HEK293 (cell line): ENCODE results near the gene POMC.

Experiments
- CTCF ChIA-PET: fragments of 350-600 bp; formaldehyde crosslinking; extraction: SDS; loops from one replicate; lab custom pipeline; 2021; ENCODE audit warnings: antibody characterized with exemption; lab: Yijun Ruan, JAX
- POLR2A ChIA-PET: fragments of 300-600 bp; formaldehyde crosslinking; extraction: SDS; loops from one replicate; lab custom pipeline; 2020; ENCODE audit warnings: antibody characterized with exemption, inconsistent platforms; lab: Yijun Ruan, JAX
- H3K27ac ChIP-seq: fragments of 200-500 bp; sonication (Bioruptor generic); 2 replicates; pipeline ENCODE4 v1.5.1; 2014; ENCODE audit warnings: low read depth, low read length, control low read depth, inconsistent platforms; ENCODE audit errors: extremely low read depth
- H3K36me3 ChIP-seq, 2 experiments: fragments of 200-500 bp in 1 of 2; sonication (Bioruptor generic) in 1 of 2; 1 replicate in 1 of 2; 2 replicates in 1 of 2; pipeline ENCODE4 v1.5.1; 2014 to 2017; ENCODE audit warnings: inconsistent platforms in 2 of 2, low read length in 2 of 2; ENCODE audit not compliant: control insufficient read depth in 2 of 2, insufficient read depth in 1 of 2
- H3K4me1 ChIP-seq: fragments of 200-500 bp; sonication (Bioruptor generic); 2 replicates; pipeline ENCODE4 v1.5.1; 2014; ENCODE audit warnings: mild to moderate bottlenecking, low read length, inconsistent platforms; ENCODE audit not compliant: control insufficient read depth, insufficient read depth
- H3K4me3 ChIP-seq: 2 replicates; pipeline ENCODE4 v1.5.1; 2011; ENCODE audit warnings: low read depth, mild to moderate bottlenecking, control low read depth, low read length, moderate library complexity
- H3K9me3 ChIP-seq: fragments of 200-500 bp; sonication (Bioruptor generic); 2 replicates; pipeline ENCODE4 v1.5.1; 2014; ENCODE audit warnings: low read depth, low read length, inconsistent platforms; ENCODE audit not compliant: control insufficient read depth, insufficient read depth
- KLF9 ChIP-seq: fragments of 450-650 bp; formaldehyde crosslinking; IDR thresholded peaks from 2 replicates; pipeline ENCODE4 v1.5.1; 2016; ENCODE audit warnings: missing biosample characterization, missing genetic modification characterization, low read depth
- MYNN ChIP-seq: fragments of 450-650 bp; formaldehyde crosslinking; IDR thresholded peaks from 2 replicates; pipeline ENCODE4 v1.5.1; 2016; ENCODE audit warnings: missing biosample characterization, missing genetic modification characterization, borderline replicate concordance
- PRDM6 ChIP-seq: fragments of 450-650 bp; formaldehyde crosslinking; IDR thresholded peaks from 2 replicates; pipeline ENCODE4 v1.5.1; 2017; ENCODE audit warnings: missing biosample characterization, missing genetic modification characterization
- TCF7L2 ChIP-seq: IDR thresholded peaks from 2 replicates; pipeline ENCODE4 v1.6.1; 2011; ENCODE audit warnings: low read depth, mild to moderate bottlenecking, inconsistent platforms, low read length, moderate library complexity, borderline replicate concordance
- ZBTB20 ChIP-seq: fragments of 450-650 bp; formaldehyde crosslinking; IDR thresholded peaks from 2 replicates; pipeline ENCODE4 v1.5.1; 2016; ENCODE audit warnings: missing biosample characterization, missing genetic modification characterization
- ZNF223 ChIP-seq: fragments of 450-650 bp; formaldehyde crosslinking; IDR thresholded peaks from 2 replicates; pipeline ENCODE4 v1.5.1; 2016; ENCODE audit warnings: missing biosample characterization, missing genetic modification characterization
- ZNF239 ChIP-seq: fragments of 450-650 bp; formaldehyde crosslinking; IDR thresholded peaks from 2 replicates; pipeline ENCODE4 v1.5.1; 2016; ENCODE audit warnings: missing biosample characterization, missing genetic modification characterization
- ZNF311 ChIP-seq: fragments of 450-650 bp; formaldehyde crosslinking; IDR thresholded peaks from 2 replicates; pipeline ENCODE4 v1.5.1; 2017; ENCODE audit warnings: missing biosample characterization, missing genetic modification characterization, borderline replicate concordance
- ZNF623 ChIP-seq: fragments of 450-650 bp; formaldehyde crosslinking; IDR thresholded peaks from 2 replicates; pipeline ENCODE4 v1.5.1; 2016; ENCODE audit warnings: missing biosample characterization, missing genetic modification characterization
- ZNF664 ChIP-seq: fragments of 450-650 bp; formaldehyde crosslinking; IDR thresholded peaks from 2 replicates; pipeline ENCODE4 v1.5.1; 2016; ENCODE audit warnings: missing biosample characterization, missing genetic modification characterization
- ZNF837 ChIP-seq: fragments of 450-650 bp; formaldehyde crosslinking; IDR thresholded peaks from 2 replicates; pipeline ENCODE4 v1.5.1; 2016; ENCODE audit warnings: missing biosample characterization, missing genetic modification characterization
- TF ChIP-seq, protein P1 (sequence below): fragments of 450-650 bp; formaldehyde crosslinking; IDR thresholded peaks from 2 replicates; pipeline ENCODE4 v1.5.1; 2016; ENCODE audit warnings: missing biosample characterization, missing genetic modification characterization
- TF ChIP-seq, protein P2 (sequence below): fragments of 450-650 bp; formaldehyde crosslinking; IDR thresholded peaks from 2 replicates; pipeline ENCODE4 v1.5.1; 2016; ENCODE audit warnings: missing biosample characterization, missing genetic modification characterization
- TF ChIP-seq, protein P3 (sequence below): fragments of 450-650 bp; formaldehyde crosslinking; IDR thresholded peaks from 2 replicates; pipeline ENCODE4 v1.5.1; 2016; ENCODE audit warnings: missing biosample characterization, missing genetic modification characterization
- TF ChIP-seq, protein P4 (sequence below): fragments of 450-650 bp; formaldehyde crosslinking; optimal IDR thresholded peaks from 2 replicates; pipeline ENCODE3; 2016; ENCODE audit warnings: missing biosample characterization, mild to moderate bottlenecking, missing genetic modification characterization
- TF ChIP-seq, protein P5 (sequence below): fragments of 450-650 bp; formaldehyde crosslinking; IDR thresholded peaks from 2 replicates; pipeline ENCODE4 v1.5.1; 2016; ENCODE audit warnings: missing biosample characterization, missing genetic modification characterization

Gene POMC

DNA sequence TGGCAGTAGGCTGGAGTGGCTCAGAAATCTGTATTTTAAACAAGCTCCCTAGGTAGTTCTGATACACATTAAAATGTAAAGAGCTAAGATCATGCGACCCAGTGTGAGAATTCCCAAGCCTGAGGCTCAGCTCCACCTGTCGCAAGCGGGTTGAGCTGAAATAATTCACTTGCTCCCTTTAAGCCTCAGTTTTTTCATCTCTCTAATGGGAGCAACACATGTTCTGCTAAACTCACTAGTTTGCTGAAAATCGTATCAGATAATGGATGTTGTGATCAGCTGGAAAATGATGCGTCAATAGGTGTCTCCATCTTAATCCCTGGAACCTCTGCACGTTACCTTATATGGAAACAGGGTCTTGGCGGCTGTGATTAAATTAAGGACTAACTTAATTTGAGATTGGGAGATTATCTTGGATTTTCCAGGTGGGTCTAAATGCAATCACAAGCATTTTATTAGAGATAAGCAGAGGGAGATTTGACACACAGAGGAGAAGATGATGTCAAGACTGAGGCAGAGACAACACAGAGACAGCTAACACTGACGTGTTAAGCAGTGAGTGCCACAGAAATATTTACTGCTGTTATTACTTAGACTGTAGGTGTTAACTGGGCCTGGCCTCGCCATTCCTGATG lies 53.0 kb downstream of the POMC start:
- H3K9me3 ChIP-seq = no peaks in the 10 kb centered on the region
- ChIA-PET POLR2A (no interaction called here), CTCF (interaction anchor here (1.9 kb wide), 1 partner anchor 140 kb away, joined by 8 read pairs; no protein-coding TSS in a partner anchor)
- TF ChIP-seq ZNF837 (tag by site-specific recombination) (no peak), MYNN (tag by site-specific recombination) (no peak), ZNF239 (tag by site-specific recombination) (no peak), ZNF223 (tag by site-specific recombination) (no peak), ZNF664 (no peak), KLF9 (tag by site-specific recombination) (no peak), TCF7L2 (no peak), ZNF623 (tag by site-specific recombination) (no peak), ZBTB20 (tag by site-specific recombination) (no peak), ZNF311 (tag by site-specific recombination) (no peak), PRDM6 (no peak)
- TF ChIP-seq, protein P1, sequence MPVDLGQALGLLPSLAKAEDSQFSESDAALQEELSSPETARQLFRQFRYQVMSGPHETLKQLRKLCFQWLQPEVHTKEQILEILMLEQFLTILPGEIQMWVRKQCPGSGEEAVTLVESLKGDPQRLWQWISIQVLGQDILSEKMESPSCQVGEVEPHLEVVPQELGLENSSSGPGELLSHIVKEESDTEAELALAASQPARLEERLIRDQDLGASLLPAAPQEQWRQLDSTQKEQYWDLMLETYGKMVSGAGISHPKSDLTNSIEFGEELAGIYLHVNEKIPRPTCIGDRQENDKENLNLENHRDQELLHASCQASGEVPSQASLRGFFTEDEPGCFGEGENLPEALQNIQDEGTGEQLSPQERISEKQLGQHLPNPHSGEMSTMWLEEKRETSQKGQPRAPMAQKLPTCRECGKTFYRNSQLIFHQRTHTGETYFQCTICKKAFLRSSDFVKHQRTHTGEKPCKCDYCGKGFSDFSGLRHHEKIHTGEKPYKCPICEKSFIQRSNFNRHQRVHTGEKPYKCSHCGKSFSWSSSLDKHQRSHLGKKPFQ (tag by site-specific recombination) = no peak
- TF ChIP-seq, protein P2, sequence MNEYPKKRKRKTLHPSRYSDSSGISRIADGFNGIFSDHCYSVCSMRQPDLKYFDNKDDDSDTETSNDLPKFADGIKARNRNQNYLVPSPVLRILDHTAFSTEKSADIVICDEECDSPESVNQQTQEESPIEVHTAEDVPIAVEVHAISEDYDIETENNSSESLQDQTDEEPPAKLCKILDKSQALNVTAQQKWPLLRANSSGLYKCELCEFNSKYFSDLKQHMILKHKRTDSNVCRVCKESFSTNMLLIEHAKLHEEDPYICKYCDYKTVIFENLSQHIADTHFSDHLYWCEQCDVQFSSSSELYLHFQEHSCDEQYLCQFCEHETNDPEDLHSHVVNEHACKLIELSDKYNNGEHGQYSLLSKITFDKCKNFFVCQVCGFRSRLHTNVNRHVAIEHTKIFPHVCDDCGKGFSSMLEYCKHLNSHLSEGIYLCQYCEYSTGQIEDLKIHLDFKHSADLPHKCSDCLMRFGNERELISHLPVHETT (tag by site-specific recombination) = no peak
- TF ChIP-seq, protein P3, sequence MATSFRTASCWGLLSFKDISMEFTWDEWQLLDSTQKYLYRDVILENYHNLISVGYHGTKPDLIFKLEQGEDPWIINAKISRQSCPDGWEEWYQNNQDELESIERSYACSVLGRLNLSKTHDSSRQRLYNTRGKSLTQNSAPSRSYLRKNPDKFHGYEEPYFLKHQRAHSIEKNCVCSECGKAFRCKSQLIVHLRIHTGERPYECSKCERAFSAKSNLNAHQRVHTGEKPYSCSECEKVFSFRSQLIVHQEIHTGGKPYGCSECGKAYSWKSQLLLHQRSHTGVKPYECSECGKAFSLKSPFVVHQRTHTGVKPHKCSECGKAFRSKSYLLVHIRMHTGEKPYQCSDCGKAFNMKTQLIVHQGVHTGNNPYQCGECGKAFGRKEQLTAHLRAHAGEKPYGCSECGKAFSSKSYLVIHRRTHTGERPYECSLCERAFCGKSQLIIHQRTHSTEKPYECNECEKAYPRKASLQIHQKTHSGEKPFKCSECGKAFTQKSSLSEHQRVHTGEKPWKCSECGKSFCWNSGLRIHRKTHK (tag by site-specific recombination) = no peak
- TF ChIP-seq, protein P4, sequence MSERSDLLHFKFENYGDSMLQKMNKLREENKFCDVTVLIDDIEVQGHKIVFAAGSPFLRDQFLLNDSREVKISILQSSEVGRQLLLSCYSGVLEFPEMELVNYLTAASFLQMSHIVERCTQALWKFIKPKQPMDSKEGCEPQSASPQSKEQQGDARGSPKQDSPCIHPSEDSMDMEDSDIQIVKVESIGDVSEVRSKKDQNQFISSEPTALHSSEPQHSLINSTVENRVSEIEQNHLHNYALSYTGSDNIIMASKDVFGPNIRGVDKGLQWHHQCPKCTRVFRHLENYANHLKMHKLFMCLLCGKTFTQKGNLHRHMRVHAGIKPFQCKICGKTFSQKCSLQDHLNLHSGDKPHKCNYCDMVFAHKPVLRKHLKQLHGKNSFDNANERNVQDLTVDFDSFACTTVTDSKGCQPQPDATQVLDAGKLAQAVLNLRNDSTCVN = no peak
- TF ChIP-seq, protein P5, sequence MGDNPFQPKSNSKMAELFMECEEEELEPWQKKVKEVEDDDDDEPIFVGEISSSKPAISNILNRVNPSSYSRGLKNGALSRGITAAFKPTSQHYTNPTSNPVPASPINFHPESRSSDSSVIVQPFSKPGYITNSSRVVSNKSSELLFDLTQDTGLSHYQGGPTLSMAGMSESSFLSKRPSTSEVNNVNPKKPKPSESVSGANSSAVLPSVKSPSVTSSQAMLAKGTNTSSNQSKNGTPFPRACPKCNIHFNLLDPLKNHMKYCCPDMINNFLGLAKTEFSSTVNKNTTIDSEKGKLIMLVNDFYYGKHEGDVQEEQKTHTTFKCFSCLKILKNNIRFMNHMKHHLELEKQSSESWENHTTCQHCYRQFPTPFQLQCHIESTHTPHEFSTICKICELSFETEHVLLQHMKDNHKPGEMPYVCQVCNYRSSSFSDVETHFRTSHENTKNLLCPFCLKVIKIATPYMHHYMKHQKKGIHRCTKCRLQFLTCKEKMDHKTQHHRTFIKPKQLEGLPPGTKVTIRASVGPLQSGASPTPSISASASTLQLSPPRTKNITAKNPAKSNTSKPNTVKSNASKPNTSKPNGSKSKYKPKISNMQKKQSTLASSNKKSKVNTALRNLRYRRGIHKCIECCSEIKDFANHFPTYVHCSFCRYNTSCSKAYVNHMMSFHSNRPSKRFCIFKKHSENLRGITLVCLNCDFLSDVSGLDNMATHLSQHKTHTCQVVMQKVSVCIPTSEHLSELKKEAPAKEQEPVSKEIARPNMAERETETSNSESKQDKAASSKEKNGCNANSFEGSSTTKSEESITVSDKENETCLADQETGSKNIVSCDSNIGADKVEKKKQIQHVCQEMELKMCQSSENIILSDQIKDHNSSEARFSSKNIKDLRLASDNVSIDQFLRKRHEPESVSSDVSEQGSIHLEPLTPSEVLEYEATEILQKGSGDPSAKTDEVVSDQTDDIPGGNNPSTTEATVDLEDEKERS (tag by site-specific recombination) = no peak
- H3K27ac ChIP-seq = no peak overlapping the region
- H3K36me3 ChIP-seq = no peaks in the 10 kb centered on the region
- H3K4me1 ChIP-seq = no peaks in the 10 kb centered on the region
- no peak overlapping the region for H3K4me3 ChIP-seq
